HG02840 (cell line): ENCODE measurements around the gene CREB3.

Source experiments
- ATAC-seq: cut with Tn5 transposase; IDR thresholded peaks from one replicate; pipeline ENCODE4 v1.9.1; 2021; ENCODE audit warnings: mild to moderate bottlenecking, moderate library complexity, moderate number of reproducible peaks; ENCODE audit not compliant: unreplicated experiment, low FRiP score

CREB3 gene

GRCh38 chr9:35771534-35771933 is 39.1 kb downstream of the CREB3 start:
- no peak for ATAC-seq

GRCh38 chr9:35771943-35772342 is 39.5 kb downstream of the CREB3 start:
- no peak for ATAC-seq

GRCh38 chr9:35774907-35775635 is 42.6 kb downstream of the CREB3 start:
- no peak for ATAC-seq

GRCh38 chr9:35776018-35776417 is 43.6 kb downstream of the CREB3 start:
- no peak for ATAC-seq

- no peak for ATAC-seq
Measured at GRCh38 chr9:35778496-35778895, 46.0 kb downstream of the CREB3 start.

- ATAC-seq, result no peak
Measured at GRCh38 chr9:35781066-35781465, 48.6 kb downstream of the CREB3 start.

- ATAC-seq, result no peak
Measured at GRCh38 chr9:35783418-35783817, 51.0 kb downstream of the CREB3 start.
